GM18870 (cell line): Measurements from ENCODE around the gene KRTAP4-9.
"Not testable (repeated sequence)": the region's sequence is repeated elsewhere in the genome, so short reads cannot be mapped to it uniquely, and the experiment has no call there.

Experiments used
- ATAC-seq: cut with Tn5 transposase; IDR thresholded peaks from one replicate; pipeline ENCODE4 v1.9.1; 2021; ENCODE audit warnings: moderate library complexity; ENCODE audit not compliant: unreplicated experiment

Gene KRTAP4-9

DNA sequence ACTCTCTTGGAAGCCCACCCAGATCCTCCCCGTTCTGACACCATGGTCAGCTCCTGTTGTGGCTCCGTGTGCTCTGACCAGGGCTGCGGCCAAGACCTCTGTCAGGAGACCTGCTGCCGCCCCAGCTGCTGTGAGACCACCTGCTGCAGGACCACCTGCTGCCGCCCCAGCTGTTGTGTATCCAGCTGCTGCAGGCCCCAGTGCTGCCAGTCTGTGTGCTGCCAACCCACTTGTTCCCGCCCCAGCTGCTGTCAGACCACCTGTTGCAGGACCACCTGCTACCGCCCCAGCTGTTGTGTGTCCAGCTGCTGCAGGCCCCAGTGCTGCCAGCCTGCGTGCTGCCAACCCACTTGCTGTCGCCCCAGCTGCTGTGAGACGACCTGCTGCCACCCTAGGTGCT is at the start of gene KRTAP4-9:
KRTAP4-9 (plus strand) TSS at position 43 of the 400 bp plus-strand sequence; CDS start at position 43, 0 bp downstream.
- not testable (repeated sequence) for ATAC-seq

DNA sequence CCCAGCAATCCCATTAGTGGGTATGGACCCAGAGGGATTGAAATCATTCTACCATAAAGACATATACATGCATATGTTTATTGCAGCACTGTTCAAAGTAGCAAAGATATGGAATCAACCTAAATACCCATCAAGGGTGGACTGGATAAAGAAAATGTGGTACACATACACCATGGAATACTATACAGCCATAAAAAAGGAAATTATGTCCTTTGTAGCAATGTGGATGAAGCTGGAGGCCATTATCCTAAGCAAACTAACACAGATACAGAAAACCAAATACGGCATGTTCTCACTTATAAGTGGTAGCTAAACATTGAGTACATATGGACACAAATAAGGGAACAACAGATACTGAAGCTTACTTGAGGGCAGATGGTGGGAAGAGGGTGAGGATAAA is 47.6 kb upstream of the KRTAP4-9 start:
- no peak for ATAC-seq

DNA sequence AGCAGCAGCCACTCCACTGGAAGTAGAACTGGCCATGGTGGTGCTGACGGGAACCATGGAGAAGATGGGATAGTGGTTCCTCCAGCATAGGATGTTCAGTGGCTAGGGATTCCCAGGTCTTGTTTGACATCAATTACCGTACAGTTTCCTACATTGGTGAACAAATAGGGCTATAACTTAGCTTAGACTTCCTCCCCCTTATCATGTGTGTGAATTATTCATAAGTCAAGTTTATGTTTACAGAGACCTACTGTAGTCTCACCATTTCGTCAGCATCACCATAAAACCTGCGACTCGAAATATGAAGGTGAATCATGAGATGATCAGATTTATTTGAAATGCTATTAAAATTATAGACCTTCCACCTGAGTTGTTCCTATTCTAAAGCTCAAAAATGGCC is 46.4 kb upstream of the KRTAP4-9 start:
- ATAC-seq: no peak

DNA sequence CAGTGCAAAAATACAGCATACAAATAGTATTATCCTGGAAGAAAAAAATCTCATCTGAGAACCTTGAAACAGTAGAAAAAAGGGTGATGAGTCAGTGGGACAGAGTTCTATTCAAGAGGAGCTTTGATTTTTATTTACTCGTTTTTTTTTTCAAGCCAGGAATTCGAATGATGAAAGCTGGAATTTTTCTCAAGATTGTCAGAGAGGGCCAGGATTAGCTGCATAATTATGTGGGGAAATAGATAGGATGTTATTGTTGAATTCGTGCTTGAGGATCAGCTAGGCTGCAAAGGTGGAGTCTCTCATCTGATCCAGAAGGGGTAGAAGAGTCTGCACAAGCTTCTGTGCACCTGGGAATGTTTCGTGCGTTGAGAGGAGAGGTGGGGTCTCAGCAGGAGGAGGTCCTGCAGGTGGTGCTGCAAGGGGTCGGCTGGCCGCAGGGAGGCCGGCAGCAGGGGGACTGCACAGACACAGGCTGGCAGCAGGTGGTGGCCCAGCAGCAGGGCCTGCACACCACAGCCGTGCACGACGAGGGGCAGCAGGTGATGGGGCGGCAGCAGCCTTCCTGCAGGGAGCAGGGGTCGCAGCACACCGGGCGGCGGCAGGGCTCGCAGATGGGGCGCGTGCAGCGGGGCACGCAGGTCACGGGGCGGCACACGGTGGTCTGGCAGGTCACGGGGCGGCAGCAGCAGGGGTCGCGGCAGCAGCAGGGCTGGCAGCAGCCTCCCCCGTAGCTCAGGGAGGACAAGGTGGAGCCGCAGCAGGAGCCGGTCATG is 45.7 kb upstream of the KRTAP4-9 start:
- ATAC-seq: not testable (repeated sequence)

DNA sequence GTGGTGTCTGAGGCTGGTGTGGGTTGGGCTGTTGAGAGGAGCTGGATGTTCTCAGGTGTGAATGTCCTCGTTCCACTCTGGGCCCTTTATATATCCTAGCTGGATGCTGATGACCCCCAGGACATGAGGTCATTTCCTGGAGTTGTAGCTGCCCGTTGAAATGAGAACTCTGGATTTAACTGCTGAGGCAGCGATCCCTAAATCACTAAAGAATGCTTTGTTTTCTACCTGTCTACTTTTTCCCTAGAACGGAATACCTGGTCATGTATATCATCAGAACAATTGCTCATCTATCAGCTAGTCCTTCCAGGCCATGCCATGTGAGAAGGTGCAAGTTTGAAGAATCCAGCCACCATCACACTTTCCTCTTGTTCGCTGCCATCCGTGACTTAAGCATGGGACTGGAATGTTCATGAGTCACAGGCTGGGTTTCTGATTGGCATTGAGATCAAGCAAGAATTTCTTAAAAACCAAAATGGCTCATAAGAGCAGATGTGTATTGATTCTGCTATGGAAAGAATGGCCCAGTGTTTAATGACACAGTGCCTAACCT is 45.1 kb upstream of the KRTAP4-9 start, which contains the start of gene KRTAP2-3:
KRTAP2-3 (minus strand) TSS at position 63 of the 553 bp plus-strand sequence. CDS start 64 bp downstream, outside the sequence.
- ATAC-seq: no peak

DNA sequence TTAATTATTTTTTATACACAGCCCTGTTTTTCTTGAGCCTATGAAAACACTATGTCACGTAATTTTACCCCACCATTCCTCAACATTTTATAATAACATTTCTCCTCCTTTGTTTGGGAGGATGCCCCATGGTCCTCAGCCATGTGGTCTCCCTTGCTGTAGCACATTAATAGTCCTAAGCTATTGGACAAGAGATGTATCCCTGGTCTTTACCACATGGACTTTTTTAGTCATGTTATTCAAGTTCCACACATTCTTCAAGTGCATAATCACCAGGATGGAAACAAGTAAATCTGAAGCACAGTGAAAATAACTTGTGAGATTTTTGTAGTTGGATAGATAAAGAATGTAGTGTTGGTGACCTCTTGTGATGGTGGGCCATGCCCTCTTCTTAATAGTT is 43.2 kb upstream of the KRTAP4-9 start:
- ATAC-seq: no peak

DNA sequence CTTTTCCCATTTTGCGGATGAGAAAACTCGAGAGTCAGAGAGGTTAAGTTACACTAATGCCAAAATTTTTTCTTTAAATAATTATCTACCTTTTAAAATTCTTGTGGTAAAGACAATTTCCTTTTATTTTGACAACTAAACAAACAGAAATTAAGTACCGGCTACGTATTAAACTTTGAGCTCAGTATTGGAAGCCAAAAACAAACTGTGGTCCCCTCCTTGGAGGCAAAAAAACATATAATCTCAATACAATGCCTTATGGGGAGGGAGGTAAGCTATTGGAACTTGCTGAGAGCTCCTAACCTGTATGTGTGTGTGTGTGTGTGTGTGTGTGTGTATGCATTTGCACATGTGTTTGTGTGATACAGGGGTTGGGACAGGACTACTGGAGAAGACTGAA is 41.7 kb upstream of the KRTAP4-9 start:
- ATAC-seq: no peak

DNA sequence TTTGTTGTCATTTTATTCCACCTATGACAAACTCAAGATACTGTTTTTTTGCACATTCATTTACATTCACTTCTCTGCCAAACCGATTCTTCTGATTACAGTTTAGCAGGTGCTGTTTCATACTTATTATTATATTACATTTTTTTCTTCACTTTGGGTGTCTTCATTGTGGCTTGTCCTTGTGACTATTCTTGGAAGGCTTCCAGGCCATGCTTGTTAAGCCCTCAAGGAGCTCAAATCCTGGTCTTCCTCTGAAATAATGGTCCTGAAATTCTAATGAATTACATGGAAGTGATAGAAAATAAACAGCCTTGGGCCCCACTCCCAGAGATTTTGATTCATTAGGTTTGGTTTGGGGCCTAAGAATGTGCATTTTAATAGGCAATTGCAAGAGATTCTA is 40.9 kb upstream of the KRTAP4-9 start:
- no peak for ATAC-seq

DNA sequence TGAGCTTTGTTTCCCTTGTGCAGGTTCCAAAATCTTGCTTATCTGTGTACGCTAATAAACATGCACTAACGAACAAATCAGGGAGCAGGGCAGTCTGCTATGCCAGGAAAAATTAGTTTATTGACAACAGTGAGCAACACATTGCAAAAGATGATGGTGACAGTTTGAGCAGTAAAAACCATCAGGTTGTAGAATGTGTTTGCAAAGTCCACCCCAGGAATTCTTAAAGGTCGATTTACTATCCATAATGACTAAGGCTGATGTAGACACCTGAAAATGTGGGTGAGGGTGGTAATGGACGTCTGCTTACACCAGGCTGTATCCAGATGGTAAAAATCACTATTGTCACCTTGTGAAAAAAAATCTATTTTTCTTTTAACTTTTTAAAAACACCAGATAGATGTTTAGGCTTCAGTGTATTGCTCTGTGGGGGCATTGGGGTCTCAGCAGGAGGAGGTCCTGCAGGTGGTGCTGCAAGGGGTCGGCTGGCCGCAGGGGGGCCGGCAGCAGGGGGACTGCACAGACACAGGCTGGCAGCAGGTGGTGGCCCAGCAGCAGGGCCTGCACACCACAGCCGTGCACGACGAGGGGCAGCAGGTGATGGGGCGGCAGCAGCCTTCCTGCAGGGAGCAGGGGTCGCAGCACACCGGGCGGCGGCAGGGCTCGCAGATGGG is 40.0 kb upstream of the KRTAP4-9 start:
- ATAC-seq: not testable (repeated sequence)

DNA sequence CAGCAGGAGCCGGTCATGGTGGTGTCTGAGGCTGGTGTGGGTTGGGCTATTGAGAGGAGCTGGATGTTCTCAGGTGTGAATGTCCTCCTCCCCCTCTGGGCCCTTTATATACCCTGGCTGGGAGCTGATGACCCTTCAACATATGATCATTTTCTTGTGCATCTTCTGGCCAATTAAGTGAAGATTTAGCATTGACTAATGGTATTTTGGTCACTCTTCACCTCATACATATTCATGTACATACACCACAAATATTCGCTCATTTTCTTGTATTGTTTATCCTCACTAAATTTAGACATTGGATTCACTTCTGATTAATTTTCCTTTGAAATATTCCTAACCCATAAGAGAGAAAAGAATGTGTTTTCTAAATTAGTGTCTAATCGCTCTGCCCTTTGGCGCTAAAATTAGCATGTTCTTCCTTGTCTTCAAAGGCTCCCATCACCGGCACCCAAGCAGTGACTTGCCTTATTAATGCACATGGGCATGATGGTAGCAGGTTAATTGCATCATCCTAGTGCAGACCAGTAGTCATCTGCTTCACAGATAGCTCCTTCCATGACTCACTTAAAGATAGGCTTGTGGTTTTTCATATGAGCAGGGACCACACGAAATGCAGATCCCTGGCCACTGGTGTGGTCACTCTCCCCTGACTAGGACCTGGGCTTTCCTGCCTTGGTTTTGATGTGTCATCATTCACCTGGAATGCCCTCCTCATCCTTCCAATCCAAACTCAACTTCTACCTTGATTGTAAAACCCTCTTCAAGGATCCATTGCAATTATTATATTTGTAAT is 39.2 kb upstream of the KRTAP4-9 start, which contains the start of gene KRTAP2-4:
KRTAP2-4 (minus strand) TSS at position 51 of the 796 bp plus-strand sequence; CDS start at position 17, 34 bp downstream.
- ATAC-seq: no peak

DNA sequence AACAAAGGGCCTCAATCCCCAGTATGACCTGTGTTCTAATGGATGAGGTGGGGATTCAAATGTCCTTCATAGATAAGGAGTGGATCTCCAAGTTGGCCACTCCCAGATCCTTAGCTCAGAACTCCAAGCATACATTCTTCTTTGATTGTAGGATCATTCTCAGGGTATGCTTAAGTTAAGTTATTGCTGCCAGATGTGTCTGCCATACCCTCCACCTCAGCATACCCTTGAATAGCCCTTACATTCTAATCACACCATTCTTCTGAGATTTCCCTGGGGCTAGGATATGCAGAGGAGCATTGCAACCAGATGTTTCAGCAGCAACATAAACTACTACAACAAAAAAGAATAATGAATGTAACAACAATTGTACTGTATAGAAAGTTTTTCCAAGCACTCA is 37.9 kb upstream of the KRTAP4-9 start:
- ATAC-seq: no peak

DNA sequence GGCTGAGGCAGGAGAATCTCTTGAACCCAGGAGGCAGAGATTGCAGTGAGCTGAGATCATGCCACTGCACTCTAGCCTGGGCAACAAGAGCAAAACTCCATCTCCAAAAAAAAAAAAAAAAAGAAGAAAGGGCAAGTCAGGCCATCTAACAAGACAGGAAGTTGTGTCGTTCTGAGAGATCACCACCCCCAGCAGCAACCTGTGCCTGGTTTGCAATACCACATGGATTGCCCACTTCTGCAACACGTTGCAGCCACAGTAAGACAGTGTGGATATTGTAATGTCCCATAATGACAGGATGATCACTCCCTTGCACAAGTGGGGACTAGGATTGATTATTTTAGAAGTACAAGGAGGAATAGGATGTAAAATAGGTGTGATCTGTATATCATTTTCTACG is 36.2 kb upstream of the KRTAP4-9 start:
- ATAC-seq: no peak

DNA sequence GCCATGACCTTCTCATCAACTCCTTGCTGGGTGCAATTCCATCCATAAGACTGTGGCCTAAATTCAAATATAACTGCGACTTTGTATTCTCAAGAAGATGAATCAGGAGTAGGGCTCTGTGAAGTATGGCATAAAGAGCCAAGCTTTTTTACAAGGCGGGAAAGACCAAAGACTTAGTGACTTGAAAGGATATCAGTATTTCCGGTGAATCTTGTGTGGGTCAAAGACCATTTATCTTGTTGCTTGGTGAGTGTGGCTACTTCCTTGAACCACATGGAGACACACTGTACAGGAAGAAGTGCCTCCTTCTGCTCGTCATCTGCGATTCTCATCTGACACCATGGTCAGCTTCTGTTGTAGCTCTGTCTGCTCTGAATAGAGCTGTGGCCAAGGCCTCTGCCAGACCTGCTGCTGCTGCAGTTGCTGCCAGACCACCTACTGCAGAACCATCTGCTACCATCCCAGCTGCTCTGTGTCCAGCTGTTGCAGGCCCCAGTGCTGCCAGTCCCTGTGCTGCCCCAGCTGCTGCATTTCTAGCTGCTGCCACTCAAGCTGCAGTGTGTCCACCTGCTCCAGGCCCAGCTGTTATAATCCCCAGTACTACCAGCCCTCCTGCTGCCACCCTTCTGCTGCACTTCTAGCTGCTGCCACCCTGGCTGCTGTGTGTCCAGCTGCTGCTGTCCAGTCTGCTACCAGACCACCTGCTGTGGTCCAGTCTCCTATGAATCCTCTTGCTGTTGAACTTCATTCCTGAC is 33.4 kb upstream of the KRTAP4-9 start:
- ATAC-seq: no peak

DNA sequence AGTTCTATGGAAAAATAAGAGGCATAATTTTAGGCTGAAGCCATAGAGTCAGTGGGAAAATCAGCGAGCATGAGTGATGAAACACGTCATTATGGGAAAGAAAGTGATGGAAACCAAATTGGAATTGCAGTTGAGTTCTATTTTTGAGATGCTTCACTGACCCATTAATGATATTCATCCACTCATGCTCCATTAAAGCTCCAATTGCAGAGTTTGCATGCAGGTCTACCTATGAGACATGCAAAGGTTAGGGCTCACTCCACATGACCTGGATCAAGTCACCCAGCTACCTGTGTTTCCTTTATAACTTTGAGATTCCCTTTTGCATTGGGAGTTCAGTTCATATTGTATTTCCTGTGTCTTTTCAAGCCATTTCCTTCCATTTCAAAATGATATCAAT is 31.5 kb upstream of the KRTAP4-9 start:
- ATAC-seq: no peak

DNA sequence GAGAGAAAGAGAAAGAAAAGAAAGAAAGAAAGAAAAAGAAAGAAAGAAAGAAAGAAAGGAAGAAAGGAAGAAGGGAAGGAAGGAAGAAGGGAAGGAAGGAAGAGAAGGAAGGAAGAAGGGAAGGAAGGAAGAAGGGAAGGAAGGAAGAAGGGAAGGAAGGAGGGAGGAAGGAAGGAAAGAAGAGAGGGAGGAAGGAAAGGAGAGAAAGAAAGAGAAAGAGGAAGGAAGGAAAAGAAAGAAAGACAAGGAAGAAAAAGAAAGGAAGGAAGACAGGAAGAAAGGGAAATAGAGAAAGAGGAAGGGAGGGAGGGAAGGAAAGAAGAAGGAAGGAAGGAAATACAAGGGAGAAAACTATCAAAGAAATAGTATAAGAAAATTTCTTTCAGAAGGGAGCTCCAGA is 28.4 kb upstream of the KRTAP4-9 start:
- no peak for ATAC-seq

DNA sequence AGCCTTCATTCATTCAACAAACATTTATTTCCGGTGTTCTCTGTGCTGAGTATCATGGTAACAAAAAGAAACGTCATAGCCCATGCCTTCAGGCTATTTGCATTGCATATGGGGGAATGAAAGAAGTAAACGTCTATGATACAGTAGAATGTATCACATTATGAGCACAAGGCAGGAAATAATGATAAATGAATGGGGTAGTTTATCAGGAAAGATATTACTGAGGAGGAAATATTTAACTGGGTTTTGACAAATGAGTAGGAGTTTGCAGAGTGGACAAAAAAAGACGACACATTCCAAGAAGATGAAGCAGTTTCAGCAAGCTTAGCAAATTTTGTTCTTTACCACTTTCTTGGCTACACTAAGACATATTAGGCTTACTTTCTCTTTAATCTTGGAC is 22.6 kb upstream of the KRTAP4-9 start:
- no peak for ATAC-seq

DNA sequence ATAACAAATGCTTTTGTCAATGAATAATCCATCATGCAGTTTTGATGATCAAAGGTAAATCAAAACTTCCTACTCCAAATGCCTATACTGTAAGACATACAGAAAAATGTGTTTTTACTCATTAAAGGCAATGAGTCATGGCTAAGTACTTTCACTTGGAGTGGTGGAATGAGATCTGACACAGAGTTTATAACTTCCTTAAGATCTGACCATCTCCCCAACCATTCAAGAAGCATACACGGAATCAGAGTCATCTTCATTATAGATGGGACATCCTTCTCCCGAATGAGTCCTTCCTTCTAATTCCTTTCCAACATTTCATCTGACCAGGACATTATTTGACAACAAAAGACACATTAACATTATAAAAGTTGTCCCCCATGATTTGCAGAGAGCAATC is 21.8 kb upstream of the KRTAP4-9 start:
- ATAC-seq: not testable (repeated sequence)

DNA sequence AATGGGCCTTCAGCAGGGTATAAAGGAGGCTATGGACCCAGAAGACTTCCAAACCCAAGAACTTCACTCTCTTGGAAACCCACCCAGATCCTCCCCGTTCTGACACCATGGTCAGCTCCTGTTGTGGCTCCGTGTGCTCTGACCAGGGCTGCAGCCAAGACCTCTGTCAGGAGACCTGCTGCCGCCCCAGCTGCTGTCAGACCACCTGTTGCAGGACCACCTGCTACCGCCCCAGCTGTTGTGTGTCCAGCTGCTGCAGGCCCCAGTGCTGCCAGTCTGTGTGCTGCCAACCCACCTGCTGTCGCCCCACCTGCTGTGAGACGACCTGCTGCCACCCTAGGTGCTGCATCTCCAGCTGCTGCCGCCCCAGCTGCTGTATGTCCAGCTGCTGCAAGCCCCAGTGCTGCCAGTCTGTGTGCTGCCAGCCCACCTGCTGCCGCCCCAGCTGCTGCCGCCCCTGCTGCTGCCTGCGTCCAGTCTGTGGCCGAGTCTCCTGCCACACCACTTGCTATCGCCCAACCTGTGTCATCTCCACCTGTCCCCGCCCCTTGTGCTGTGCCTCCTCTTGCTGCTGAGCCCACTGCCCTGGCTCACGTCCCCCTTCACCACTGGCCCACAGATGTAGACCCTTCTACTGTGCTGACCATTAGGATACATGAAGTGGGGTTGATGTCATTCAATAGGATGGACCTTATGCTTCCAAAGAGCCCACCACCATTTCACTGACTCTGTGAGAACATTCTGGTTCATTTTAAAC is 20.9 kb upstream of the KRTAP4-9 start, which contains the start of gene KRTAP4-7:
KRTAP4-7 (plus strand) TSS at position 51 of the 757 bp plus-strand sequence; CDS start at position 108, 57 bp downstream.
- not testable (repeated sequence) for ATAC-seq

DNA sequence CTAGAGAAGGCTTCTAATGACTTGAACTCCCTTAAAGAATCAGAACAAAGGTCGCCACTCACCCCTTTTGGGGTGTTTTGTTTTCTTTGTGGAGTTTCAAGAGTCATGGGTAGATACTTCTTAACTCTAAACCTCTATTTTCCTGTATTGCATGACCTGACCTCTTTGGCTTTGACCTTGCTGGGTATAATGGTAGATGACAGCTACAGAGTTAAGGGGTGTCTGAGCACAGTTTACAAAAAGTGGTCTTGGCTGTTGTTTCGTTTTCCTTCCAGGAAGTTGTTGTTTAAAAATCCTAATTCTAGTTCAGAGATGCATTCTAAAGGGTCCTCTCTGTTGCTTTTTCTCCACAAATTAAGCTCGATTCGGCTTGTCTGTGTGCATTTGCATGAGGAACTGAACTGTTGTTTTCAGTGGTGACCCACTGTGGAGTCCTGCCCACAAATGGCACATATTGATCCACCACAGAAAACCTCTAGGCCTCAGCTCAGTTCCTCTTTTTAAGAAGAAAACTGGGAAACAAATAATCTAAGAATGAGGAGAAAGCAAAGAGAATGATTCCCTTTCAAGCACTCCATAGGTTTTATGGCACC is 16.3 kb upstream of the KRTAP4-9 start:
- ATAC-seq: not testable (repeated sequence)
